Measurements from ENCODE around the gene PTAR1.
A peak's percentile ranks its signal among the peaks of the same experiment; 100 is the strongest.

PTAR1 gene

DNA sequence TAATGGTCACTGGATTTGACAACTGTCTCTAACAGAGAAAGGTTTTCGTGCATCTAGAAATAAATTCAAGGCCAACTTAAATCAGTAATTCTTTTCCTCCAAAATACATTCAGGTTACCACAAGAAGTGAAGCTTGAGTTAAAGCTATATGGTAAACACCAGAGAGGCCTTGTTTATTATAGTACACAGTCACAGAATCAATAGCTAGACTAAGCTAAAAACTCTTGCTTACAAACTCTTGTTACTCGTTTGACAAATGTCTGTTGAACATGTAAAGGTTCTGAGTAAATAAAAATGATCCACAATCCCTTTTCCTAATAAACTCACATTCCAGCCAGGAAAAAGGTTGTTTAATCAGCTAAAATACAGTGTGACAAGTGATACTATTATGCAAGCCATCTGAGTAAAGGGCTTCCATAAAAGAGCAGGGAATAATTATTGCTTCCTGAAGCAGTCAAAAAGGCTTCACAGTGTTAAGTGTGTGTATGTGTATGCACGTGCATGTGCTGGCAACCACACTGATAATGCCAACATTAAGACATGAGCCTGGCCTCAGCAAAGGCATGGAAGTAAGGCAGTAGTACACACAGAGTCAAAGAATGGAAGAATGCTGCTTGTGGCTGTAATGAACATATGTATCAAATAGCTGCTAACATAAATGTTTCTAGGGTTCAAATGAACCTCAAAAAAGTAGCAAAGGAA, 12.8 kb downstream of the PTAR1 start:
- peaks cover 36% of the 10 kb centered on the region for H4K20me1 ChIP-seq (ENCODE audit: insufficient read depth, low read length)
- no peaks in the 10 kb centered on the region for H3K9me3 ChIP-seq (ENCODE audit: insufficient read depth, low read length, severe bottlenecking)
- H3K36me3 ChIP-seq (ENCODE audit: insufficient read depth, low read length), result peaks cover 54% of the 10 kb centered on the region
- ATAC-seq (ENCODE audit: insufficient read depth, low read depth) (no peak), DNase-seq (no peak)
- H3K9ac ChIP-seq (ENCODE audit: low read depth, low read length), result no peak overlapping the region
- peaks cover 95% of the 10 kb centered on the region for H3K79me2 ChIP-seq (ENCODE audit: insufficient read depth, low read length)
- TF ChIP-seq EZH2 (IDR thresholded peaks at IDR 0.05; ENCODE audit: borderline replicate concordance, low read depth, low read length, severe bottlenecking), result no peak
- TF ChIP-seq, protein P1, sequence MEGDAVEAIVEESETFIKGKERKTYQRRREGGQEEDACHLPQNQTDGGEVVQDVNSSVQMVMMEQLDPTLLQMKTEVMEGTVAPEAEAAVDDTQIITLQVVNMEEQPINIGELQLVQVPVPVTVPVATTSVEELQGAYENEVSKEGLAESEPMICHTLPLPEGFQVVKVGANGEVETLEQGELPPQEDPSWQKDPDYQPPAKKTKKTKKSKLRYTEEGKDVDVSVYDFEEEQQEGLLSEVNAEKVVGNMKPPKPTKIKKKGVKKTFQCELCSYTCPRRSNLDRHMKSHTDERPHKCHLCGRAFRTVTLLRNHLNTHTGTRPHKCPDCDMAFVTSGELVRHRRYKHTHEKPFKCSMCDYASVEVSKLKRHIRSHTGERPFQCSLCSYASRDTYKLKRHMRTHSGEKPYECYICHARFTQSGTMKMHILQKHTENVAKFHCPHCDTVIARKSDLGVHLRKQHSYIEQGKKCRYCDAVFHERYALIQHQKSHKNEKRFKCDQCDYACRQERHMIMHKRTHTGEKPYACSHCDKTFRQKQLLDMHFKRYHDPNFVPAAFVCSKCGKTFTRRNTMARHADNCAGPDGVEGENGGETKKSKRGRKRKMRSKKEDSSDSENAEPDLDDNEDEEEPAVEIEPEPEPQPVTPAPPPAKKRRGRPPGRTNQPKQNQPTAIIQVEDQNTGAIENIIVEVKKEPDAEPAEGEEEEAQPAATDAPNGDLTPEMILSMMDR (IDR thresholded peaks at IDR 0.05; ENCODE audit: borderline replicate concordance, extremely low read depth, low read length, poor library complexity, severe bottlenecking), result no peak
- no peaks in the 10 kb centered on the region for H3K27me3 ChIP-seq (ENCODE audit: insufficient read depth, low read length, poor library complexity)
- no peak overlapping the region for H3K4me2 ChIP-seq (ENCODE audit: insufficient read depth, low read length)
- no peaks in the 10 kb centered on the region for H3K4me1 ChIP-seq (ENCODE audit: insufficient read depth, low read length)
- H3K27ac ChIP-seq (ENCODE audit: low read length), result no peak overlapping the region
- H3K4me3 ChIP-seq (ENCODE audit: low read depth in 1 of 2, low read length in 2 of 2), result no peak overlapping the region
- H2AFZ ChIP-seq (ENCODE audit: low read depth, low read length), result no peak overlapping the region

DNA sequence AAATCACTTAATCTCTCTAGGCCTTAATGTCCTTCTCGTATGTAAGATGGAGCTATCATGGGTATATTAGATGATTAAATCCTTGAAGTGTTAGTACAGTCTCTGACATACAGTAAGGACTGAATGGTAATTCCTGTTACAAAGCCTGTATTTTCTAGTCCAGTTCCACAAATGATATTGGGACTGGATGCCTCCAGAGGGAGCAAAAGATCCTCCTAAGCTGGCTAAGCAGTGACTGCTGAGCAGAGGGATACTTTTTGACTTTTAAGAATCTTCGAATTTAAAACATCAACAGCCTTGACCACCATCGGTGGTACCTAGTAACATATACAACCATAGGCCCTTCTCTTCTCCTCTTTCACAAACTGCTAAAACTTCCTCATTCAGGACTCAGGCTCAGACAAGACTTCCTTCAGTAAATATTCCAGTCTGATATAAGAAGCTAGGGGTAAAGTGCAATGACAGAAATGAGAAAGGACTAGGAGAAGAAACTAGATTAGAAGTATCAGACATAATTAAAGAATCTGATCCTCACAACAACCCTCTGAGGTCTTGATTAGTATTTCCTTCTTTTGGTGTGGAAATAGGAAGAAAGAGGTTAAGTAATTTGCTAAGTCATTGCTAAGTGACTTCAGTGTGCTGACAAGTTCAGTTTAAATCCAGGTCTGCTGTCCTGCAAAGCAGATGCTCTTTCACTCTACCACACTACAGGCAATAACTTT, 13.9 kb downstream of the PTAR1 start:
- Histone ChIP-seq H3K27me3 (ENCODE audit: insufficient read depth, low read length, poor library complexity) (no peaks in the 10 kb centered on the region), H2AFZ (ENCODE audit: low read depth, low read length) (no peak overlapping the region), H3K4me3 (ENCODE audit: low read depth in 1 of 2, low read length in 2 of 2) (no peak overlapping the region), H3K27ac (ENCODE audit: low read length) (0 out of 2 replicates have a peak overlapping the region, but pooled peaks have one; percentile 33), H3K4me2 (ENCODE audit: insufficient read depth, low read length) (no peak overlapping the region), H3K79me2 (ENCODE audit: insufficient read depth, low read length) (peaks cover 94% of the 10 kb centered on the region), H4K20me1 (ENCODE audit: insufficient read depth, low read length) (peaks cover 38% of the 10 kb centered on the region), H3K9me3 (ENCODE audit: insufficient read depth, low read length, severe bottlenecking) (no peaks in the 10 kb centered on the region), H3K36me3 (ENCODE audit: insufficient read depth, low read length) (peaks cover 64% of the 10 kb centered on the region), H3K4me1 (ENCODE audit: insufficient read depth, low read length) (no peaks in the 10 kb centered on the region), H3K9ac (ENCODE audit: low read depth, low read length) (no peak overlapping the region)
- no peak for ATAC-seq (ENCODE audit: insufficient read depth, low read depth)
- TF ChIP-seq, protein P1 (IDR thresholded peaks at IDR 0.05; ENCODE audit: borderline replicate concordance, extremely low read depth, low read length, poor library complexity, severe bottlenecking), result no peak
- no peak for TF ChIP-seq EZH2 (IDR thresholded peaks at IDR 0.05; ENCODE audit: borderline replicate concordance, low read depth, low read length, severe bottlenecking)
- DNase-seq, result no peak

DNA sequence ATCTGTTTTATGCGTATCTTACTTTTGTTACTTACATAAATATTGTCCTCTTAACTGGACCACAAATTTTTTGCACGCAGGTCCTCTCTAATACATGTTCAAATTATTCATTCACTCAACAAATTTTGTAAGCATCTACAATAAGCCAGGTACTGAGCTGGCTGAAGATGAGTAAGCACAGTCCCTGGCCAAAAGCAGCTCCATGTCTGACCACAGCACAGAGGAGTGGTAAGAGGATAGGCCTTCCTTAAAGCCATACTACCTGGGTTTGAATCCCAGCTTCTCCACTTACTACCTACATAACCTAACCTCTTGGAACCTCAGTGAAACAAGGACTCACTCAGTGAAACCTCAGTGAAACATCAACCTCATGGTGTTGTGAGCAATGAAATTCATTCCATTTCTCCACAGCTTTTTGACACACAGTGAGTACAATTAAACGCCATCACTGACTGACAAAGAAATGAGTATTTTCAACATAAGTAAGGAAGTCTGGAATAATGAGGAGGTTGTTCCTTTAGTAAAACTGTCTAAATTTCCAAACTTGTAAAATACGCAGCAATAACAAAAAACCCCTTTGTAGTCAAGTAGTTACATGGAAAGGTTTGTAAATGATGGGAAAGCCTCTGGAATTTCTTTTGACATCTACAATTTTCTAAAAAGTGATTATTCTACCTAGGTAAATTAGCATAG, 15.0 kb downstream of the PTAR1 start:
- Histone ChIP-seq H3K27ac (ENCODE audit: low read length) (no peak overlapping the region), H3K79me2 (ENCODE audit: insufficient read depth, low read length) (peaks cover 89% of the 10 kb centered on the region), H2AFZ (ENCODE audit: low read depth, low read length) (no peak overlapping the region), H3K4me2 (ENCODE audit: insufficient read depth, low read length) (no peak overlapping the region), H3K4me3 (ENCODE audit: low read depth in 1 of 2, low read length in 2 of 2) (no peak overlapping the region), H3K9me3 (ENCODE audit: insufficient read depth, low read length, severe bottlenecking) (no peaks in the 10 kb centered on the region), H3K4me1 (ENCODE audit: insufficient read depth, low read length) (no peaks in the 10 kb centered on the region), H3K36me3 (ENCODE audit: insufficient read depth, low read length) (peaks cover 62% of the 10 kb centered on the region), H3K9ac (ENCODE audit: low read depth, low read length) (no peak overlapping the region), H4K20me1 (ENCODE audit: insufficient read depth, low read length) (peaks cover 32% of the 10 kb centered on the region), H3K27me3 (ENCODE audit: insufficient read depth, low read length, poor library complexity) (no peaks in the 10 kb centered on the region)
- DNase-seq (no peak), ATAC-seq (ENCODE audit: insufficient read depth, low read depth) (no peak)
- no peak for TF ChIP-seq EZH2 (IDR thresholded peaks at IDR 0.05; ENCODE audit: borderline replicate concordance, low read depth, low read length, severe bottlenecking)
- TF ChIP-seq, protein P1 (IDR thresholded peaks at IDR 0.05; ENCODE audit: borderline replicate concordance, extremely low read depth, low read length, poor library complexity, severe bottlenecking), result no peak

Measured in DND-41 (cell line).